ENCODE results near the gene CACNA2D1. TPM values are rescaled to one million over a fixed set of nuclear protein-coding genes. Genes with fewer than 3 reads are reported as not detected.
"Not testable (repeated sequence)": the region's sequence is repeated elsewhere in the genome, so short reads cannot be mapped to it uniquely, and the experiment has no call there.

Gene CACNA2D1
- total and polyA plus RNA-seq, 7 donors, result 0.23 to 115 (median 59.7) TPM

GRCh38 chr7:82393076-82393839, 50.3 kb downstream of the CACNA2D1 start:
- TF ChIP-seq EP300 (IDR thresholded peaks at IDR 0.05), result no peak
- TF ChIP-seq, protein P1, sequence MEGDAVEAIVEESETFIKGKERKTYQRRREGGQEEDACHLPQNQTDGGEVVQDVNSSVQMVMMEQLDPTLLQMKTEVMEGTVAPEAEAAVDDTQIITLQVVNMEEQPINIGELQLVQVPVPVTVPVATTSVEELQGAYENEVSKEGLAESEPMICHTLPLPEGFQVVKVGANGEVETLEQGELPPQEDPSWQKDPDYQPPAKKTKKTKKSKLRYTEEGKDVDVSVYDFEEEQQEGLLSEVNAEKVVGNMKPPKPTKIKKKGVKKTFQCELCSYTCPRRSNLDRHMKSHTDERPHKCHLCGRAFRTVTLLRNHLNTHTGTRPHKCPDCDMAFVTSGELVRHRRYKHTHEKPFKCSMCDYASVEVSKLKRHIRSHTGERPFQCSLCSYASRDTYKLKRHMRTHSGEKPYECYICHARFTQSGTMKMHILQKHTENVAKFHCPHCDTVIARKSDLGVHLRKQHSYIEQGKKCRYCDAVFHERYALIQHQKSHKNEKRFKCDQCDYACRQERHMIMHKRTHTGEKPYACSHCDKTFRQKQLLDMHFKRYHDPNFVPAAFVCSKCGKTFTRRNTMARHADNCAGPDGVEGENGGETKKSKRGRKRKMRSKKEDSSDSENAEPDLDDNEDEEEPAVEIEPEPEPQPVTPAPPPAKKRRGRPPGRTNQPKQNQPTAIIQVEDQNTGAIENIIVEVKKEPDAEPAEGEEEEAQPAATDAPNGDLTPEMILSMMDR (IDR thresholded peaks at IDR 0.05), result no peak
- no peak for TF ChIP-seq POLR2A (IDR thresholded peaks at IDR 0.05)
- TF ChIP-seq POLR2AphosphoS5 (IDR thresholded peaks at IDR 0.05), result no peak
- H3K4me3 ChIP-seq, result no peak overlapping the region
- intact Hi-C loops (cut with DNase I), result no loop called here
- H3K9me3 ChIP-seq, result no peaks in the 10 kb centered on the region
- H3K4me1 ChIP-seq, result peaks cover 0 to 19% (median 9%) of the 10 kb centered on the region in 4 donors
- DNase-seq, result no peak
- no peak overlapping the region for H3K27ac ChIP-seq
- no peaks in the 10 kb centered on the region for H3K27me3 ChIP-seq
- no peaks in the 10 kb centered on the region for H3K36me3 ChIP-seq
- 51 to 80% methylated on average over 4 of the region's 4 CpGs for WGBS, 2 donors

DNA sequence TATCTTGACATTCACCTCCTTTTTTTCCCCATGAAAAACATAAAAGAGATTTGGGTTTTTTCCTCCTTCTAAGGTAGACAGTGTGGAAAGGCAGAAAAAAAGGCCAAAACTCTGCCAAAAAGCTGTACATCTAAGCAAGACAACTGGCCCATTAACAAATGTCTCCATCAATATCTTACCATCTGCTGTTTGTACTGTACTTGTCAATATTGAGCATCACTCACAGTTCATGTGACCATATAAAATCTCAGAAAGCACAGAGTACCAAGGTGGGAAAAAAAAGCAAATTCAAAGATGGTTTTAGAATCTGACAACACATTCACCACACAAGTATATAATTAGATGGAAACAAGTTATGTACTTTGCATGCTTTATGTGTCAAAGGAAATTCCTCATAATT, 52.6 kb downstream of the CACNA2D1 start:
- no peaks in the 10 kb centered on the region for H3K9me3 ChIP-seq
- intact Hi-C loops (cut with DNase I), result no loop called here

GRCh38 chr7:82389876-82390275, 53.7 kb downstream of the CACNA2D1 start:
- Histone ChIP-seq H3K9me3 (no peaks in the 10 kb centered on the region), H3K4me1 (peaks cover 0 to 19% (median 13%) of the 10 kb centered on the region in 4 donors), H3K4me3 (no peak overlapping the region), H3K27ac (no peak overlapping the region), H3K36me3 (no peaks in the 10 kb centered on the region), H3K27me3 (no peaks in the 10 kb centered on the region)
- intact Hi-C loops (cut with DNase I), result no loop called here
- no peak for TF ChIP-seq POLR2AphosphoS5 (IDR thresholded peaks at IDR 0.05)
- no peak for TF ChIP-seq EP300 (IDR thresholded peaks at IDR 0.05)
- no peak for TF ChIP-seq POLR2A (IDR thresholded peaks at IDR 0.05)
- TF ChIP-seq, protein P1 (IDR thresholded peaks at IDR 0.05), result no peak
- DNase-seq, result no peak
- WGBS, 2 donors, result 65 to 78% methylated on average over 3 of the region's 3 CpGs

More for the DNA sequence above, 52.6 kb downstream of the CACNA2D1 start:
- peaks cover 0 to 20% (median 14%) of the 10 kb centered on the region in 4 donors for H3K4me1 ChIP-seq
- no peaks in the 10 kb centered on the region for H3K36me3 ChIP-seq
- no peaks in the 10 kb centered on the region for H3K27me3 ChIP-seq
- H3K4me3 ChIP-seq, result no peak overlapping the region
- no peak overlapping the region for H3K27ac ChIP-seq
- DNase-seq, result no peak
- TF ChIP-seq POLR2A (IDR thresholded peaks at IDR 0.05) (no peak), POLR2AphosphoS5 (IDR thresholded peaks at IDR 0.05) (no peak), EP300 (IDR thresholded peaks at IDR 0.05) (no peak)
- TF ChIP-seq, protein P1 (IDR thresholded peaks at IDR 0.05), result no peak

- no peak overlapping the region for H3K27ac ChIP-seq
- WGBS, 2 donors, result 38 to 47% methylated on average over 2 of the region's 2 CpGs
- H3K4me3 ChIP-seq, result no peak overlapping the region
- peaks cover 0 to 24% (median 18%) of the 10 kb centered on the region in 4 donors for H3K4me1 ChIP-seq
- H3K36me3 ChIP-seq, result no peaks in the 10 kb centered on the region
- no peaks in the 10 kb centered on the region for H3K27me3 ChIP-seq
- intact Hi-C loops (cut with DNase I), result no loop called here
- DNase-seq, result no peak
- no peaks in the 10 kb centered on the region for H3K9me3 ChIP-seq
- TF ChIP-seq EP300 (IDR thresholded peaks at IDR 0.05), result no peak
Measured at GRCh38 chr7:82388138-82388537, 55.4 kb downstream of the CACNA2D1 start.

GRCh38 chr7:82386571-82386970, 57.0 kb downstream of the CACNA2D1 start:
- H3K4me3 ChIP-seq; H3K9me3 ChIP-seq; intact Hi-C loops (cut with DNase I); H3K36me3 ChIP-seq; H3K27ac ChIP-seq; H3K27me3 ChIP-seq; DNase-seq: not testable (repeated sequence)
- peaks cover 0 to 33% (median 20%) of the 10 kb centered on the region in 4 donors for H3K4me1 ChIP-seq
- 94 to 97% methylated on average over 6 of the region's 6 CpGs for WGBS, 2 donors

DNA sequence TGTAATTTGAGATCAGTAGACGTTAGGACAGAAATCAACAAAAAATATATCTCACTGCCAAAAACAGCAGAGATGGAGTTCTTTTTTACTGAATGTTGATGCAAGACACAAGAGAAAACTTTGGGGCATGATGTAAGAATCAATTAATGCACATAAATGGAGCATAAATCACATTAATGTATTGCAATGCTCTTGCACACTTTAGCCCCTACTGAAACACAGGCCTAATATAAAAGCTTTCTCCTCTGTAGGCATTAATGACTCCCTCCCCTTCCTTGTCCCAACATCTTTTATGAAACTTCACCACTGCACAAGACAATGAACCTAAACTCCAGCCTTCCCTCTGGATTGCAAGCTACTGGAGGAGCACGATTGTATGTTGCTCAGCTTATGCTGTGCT, 58.8 kb downstream of the CACNA2D1 start:
- Histone ChIP-seq H3K4me1 (peaks cover 0 to 33% (median 18%) of the 10 kb centered on the region in 4 donors), H3K4me3 (no peak overlapping the region), H3K36me3 (no peaks in the 10 kb centered on the region), H3K27ac (no peak overlapping the region), H3K9me3 (no peaks in the 10 kb centered on the region), H3K27me3 (no peaks in the 10 kb centered on the region)
- WGBS, 2 donors, result 74 to 82% methylated on average over 2 of the region's 2 CpGs
- TF ChIP-seq, protein P1 (IDR thresholded peaks at IDR 0.05), result no peak
- TF ChIP-seq EP300 (IDR thresholded peaks at IDR 0.05), result no peak
- TF ChIP-seq POLR2A (IDR thresholded peaks at IDR 0.05), result no peak
- TF ChIP-seq POLR2AphosphoS5 (IDR thresholded peaks at IDR 0.05), result no peak
- no peak for DNase-seq
- intact Hi-C loops (cut with DNase I), result no loop called here
